ENCODE data around the gene PLOD2.

DNA sequence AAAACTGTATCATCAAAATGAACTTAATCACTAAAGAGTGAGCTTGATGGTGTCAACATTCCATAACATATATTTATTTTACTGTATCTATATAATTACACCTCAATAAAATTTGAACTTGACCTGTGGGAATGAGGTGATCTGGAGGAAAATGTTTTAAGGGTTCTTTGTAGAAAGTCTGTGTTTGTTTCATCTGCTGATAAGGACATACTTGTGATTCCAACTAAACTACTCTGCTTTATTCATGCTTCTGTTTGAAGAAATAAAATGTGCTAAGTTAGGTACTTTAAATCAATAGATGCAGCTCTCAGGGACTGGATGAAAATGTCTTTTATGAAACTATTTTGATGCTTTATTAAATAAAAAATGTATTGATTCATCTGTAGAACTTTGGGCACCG is 11.6 kb upstream of the PLOD2 start:
- TF ChIP-seq, protein P1, sequence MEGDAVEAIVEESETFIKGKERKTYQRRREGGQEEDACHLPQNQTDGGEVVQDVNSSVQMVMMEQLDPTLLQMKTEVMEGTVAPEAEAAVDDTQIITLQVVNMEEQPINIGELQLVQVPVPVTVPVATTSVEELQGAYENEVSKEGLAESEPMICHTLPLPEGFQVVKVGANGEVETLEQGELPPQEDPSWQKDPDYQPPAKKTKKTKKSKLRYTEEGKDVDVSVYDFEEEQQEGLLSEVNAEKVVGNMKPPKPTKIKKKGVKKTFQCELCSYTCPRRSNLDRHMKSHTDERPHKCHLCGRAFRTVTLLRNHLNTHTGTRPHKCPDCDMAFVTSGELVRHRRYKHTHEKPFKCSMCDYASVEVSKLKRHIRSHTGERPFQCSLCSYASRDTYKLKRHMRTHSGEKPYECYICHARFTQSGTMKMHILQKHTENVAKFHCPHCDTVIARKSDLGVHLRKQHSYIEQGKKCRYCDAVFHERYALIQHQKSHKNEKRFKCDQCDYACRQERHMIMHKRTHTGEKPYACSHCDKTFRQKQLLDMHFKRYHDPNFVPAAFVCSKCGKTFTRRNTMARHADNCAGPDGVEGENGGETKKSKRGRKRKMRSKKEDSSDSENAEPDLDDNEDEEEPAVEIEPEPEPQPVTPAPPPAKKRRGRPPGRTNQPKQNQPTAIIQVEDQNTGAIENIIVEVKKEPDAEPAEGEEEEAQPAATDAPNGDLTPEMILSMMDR (IDR thresholded peaks at IDR 0.05): no peak
- TF ChIP-seq POLR2A (IDR thresholded peaks at IDR 0.05) (no peak), EP300 (IDR thresholded peaks at IDR 0.05) (no peak)
